Mononuclear cell (primary cell): Measurements from ENCODE around the gene CCDC13. TPM values are rescaled to one million over a fixed set of nuclear protein-coding genes. Genes with fewer than 3 reads are reported as not detected.
A peak's percentile ranks its signal among the peaks of the same experiment; 100 is the strongest.

Experiments used
- H3K27me3 ChIP-seq: 2 replicates; pipeline ENCODE4 v1.6.0; 2011; ENCODE audit warnings: low read length, control low read depth; ENCODE audit not compliant: insufficient read depth
- H3K4me1 ChIP-seq: 2 replicates; pipeline ENCODE4 v1.5.1; 2011; ENCODE audit warnings: mild to moderate bottlenecking, low read length, control low read depth; ENCODE audit not compliant: insufficient read depth
- H3K4me3 ChIP-seq: 2 replicates; pipeline ENCODE4 v1.5.1; 2011; ENCODE audit warnings: mild to moderate bottlenecking, low read length, moderate library complexity
- H3K9me3 ChIP-seq: 2 replicates; pipeline ENCODE4 v1.5.1; 2011; ENCODE audit warnings: low read depth, mild to moderate bottlenecking, control low read depth, low read length
- total RNA-seq: library from RNA; depleted of rRNA; stranded (reverse); fragments of >200 nt; gene quantifications from one replicate; pipeline ENCODE4 v1.2.3, GENCODE V29; 2012

The CCDC13 gene
- total RNA-seq, 1 donor, result 0.94 TPM

DNA sequence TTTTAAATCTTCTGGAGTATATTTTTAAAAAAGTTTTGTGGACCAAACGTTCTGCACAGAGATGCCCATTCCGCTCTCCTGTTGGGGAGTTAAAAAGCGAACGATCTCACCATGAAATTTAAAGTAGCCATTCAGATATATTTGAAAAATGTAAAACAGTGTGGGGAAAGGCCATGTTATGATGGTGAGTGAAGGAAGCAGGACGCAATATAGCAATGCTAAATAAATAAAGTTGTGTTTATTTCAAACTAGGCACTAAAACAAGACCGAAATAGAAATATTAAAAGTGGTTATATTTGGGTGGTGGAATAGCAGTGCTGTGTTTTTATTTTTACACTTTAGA, 327 bp upstream of the CCDC13 start:
- Histone ChIP-seq H3K27me3 (no peaks in the 10 kb centered on the region), H3K4me1 (peaks cover 15% of the 10 kb centered on the region), H3K9me3 (no peaks in the 10 kb centered on the region), H3K4me3 (peak overlapping the region; percentile 61)

DNA sequence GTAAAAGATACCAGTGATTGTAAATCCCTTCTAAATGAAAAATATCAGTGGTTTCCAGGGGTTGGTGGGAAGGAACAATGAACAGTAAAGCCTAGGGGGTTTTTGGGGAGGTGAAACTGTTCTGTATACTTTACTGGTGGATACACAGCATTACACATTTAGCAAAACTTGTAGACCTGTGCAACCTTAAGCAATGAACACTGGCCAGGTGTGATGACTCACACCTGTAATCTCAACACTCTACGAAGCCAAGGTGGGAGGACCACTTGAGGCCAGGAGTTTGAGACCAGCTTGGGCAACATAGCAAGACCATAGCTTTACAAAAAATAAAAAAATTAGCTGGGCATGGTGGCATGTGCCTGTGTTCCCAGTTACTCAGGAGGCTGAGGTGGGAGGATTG, 1.8 kb downstream of the CCDC13 start:
- Histone ChIP-seq H3K4me1 (peaks cover 23% of the 10 kb centered on the region), H3K9me3 (no peaks in the 10 kb centered on the region), H3K4me3 (no peak overlapping the region), H3K27me3 (no peaks in the 10 kb centered on the region)

DNA sequence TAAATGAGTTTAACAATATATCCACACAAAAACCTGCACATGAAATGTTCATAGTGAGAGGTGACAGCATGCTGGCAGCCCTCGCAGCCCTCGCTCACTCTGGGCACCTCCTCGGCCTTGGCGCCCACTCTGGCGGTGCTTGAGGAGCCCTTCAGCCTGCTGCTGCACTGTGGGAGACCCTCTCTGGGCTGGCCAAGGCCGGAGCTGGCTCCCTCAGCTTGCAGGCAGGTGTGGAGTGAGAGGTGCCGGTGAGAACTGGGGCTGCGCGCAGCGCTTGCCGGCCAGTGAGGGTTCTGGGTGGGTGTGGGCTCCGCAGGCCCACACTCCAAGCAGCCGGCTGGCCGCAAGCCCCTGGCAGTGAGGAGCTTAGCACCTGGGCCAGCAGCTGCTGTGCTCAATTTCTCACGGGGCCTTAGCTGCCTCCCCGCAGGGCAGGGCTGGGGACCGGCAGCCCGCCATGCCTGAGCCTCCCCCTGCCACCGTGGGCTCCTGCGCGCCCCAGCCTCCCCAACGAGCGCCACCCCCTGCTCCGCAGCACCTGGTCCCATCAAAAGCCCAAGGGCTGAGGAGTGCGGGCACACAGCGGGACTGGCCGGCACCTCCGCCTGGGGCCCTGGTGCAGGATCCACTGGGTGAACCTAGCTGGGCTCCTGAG, 3.4 kb downstream of the CCDC13 start:
- Histone ChIP-seq H3K4me3 (no peak overlapping the region), H3K4me1 (peaks cover 39% of the 10 kb centered on the region), H3K27me3 (no peaks in the 10 kb centered on the region)

DNA sequence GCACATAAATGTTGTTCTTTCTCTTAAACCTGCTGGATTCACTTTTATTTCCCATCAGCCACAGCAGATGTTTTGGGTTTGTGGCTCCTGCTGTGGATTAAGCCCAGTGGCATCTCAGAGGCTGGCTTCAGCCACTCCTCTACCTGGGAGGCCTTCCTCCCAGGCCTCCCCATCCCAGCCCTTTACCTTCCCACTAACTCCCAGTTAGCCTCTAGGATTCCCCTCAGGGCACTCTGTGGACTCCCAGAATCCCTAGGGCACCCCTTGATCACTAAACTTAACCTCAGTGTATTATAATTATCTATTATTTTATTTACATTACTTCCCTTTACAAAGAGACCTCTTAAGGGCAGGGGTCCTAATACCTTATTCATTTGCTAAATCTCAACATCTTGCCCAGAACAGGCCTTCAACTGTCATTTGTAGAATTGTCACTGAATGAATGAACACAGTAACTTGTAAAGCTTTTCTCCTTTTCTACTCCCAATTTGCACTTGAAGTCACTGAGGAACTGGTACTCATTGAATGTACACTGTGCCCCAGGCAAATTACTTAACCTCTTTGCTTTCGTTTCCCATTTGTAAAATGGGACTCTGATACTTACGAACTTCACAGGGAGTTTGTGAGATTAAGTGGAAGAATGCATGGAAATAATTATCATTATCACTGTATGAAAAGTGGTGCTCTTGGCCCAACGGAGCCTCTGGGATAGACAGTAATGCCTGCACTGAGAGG, 8.3 kb downstream of the CCDC13 start:
- H3K4me1 ChIP-seq, result peaks cover 63% of the 10 kb centered on the region
- no peak overlapping the region for H3K4me3 ChIP-seq
- no peaks in the 10 kb centered on the region for H3K9me3 ChIP-seq

More for the DNA sequence above, 3.4 kb downstream of the CCDC13 start:
- H3K9me3 ChIP-seq, result no peaks in the 10 kb centered on the region

DNA sequence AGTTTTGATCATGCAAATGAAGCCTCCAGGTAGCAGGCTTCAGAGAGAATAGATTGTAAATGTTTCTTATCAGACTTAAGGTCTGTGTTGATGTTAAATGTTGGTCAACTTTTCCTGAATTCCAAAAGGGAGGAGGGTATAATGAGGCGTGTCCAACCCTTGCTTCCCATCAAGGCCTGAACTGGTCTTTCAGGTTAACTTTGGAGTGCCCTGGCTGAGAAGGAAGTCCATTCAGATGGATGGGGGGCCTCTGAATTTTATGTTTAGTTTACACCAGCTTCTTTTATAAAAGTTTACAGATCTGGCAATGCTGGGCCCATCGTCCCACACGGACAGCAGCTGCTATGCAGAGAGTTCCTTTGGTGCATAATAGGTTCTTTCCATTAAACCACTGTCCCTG, 8.9 kb downstream of the CCDC13 start:
- no peaks in the 10 kb centered on the region for H3K9me3 ChIP-seq
- no peaks in the 10 kb centered on the region for H3K27me3 ChIP-seq
- H3K4me1 ChIP-seq, result peaks cover 63% of the 10 kb centered on the region
- no peak overlapping the region for H3K4me3 ChIP-seq

More for the DNA sequence above, 8.3 kb downstream of the CCDC13 start:
- no peaks in the 10 kb centered on the region for H3K27me3 ChIP-seq

DNA sequence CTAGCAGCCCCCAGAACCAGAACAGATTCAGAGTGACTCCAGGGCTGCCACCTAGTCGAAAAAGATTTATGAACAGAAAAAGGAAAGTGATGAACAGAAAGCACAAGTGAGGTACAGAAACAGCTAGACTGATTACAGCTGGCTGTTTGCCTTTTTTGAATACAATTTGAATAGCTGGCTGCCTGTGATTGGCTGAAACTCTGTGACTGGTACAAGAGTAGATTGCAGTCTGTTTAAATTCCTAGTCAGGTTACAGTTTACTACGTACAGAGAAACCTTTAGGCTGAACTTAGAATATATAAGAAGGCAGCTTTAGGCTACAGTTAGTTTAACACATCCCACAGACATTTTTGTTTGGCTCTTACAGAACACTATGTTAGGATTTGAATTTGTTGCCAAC, 10.0 kb downstream of the CCDC13 start:
- H3K4me1 ChIP-seq, result peaks cover 63% of the 10 kb centered on the region
- H3K4me3 ChIP-seq, result no peak overlapping the region
- H3K9me3 ChIP-seq, result no peaks in the 10 kb centered on the region
- H3K27me3 ChIP-seq, result no peaks in the 10 kb centered on the region

DNA sequence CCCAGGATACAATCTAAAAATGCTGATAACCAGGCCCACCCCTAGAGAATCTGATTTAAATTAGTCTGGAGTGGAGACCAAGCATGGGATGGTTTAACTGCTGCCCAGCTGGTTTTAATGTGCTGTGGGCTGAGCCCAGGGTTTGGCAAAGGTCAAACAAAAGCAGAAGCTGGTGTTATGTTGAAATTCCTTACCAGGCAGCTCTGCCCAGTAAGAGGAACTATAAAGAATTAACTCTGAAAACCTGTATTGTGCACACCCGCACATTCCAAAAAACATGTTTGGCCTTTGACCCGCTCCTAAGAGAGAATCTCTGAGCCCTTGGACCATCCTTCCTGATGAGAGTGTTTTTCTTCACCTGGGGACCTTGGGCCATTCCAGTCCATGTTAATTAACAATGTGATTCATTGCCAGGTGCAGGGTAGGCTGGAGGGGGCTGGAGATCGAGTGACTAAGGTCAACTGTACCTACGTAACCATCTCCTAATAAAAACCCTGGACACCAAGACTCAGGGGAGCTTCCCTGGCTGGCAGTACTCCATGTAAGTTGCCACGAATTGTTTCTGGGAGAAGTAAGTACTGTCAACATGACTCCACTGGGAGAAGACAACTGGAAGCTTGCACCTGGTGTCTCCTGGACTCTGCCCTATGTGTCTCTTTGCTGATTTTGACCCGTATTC, 10.9 kb downstream of the CCDC13 start:
- H3K4me3 ChIP-seq, result no peak overlapping the region
- H3K27me3 ChIP-seq, result no peaks in the 10 kb centered on the region
- H3K4me1 ChIP-seq, result peaks cover 63% of the 10 kb centered on the region
- no peaks in the 10 kb centered on the region for H3K9me3 ChIP-seq

DNA sequence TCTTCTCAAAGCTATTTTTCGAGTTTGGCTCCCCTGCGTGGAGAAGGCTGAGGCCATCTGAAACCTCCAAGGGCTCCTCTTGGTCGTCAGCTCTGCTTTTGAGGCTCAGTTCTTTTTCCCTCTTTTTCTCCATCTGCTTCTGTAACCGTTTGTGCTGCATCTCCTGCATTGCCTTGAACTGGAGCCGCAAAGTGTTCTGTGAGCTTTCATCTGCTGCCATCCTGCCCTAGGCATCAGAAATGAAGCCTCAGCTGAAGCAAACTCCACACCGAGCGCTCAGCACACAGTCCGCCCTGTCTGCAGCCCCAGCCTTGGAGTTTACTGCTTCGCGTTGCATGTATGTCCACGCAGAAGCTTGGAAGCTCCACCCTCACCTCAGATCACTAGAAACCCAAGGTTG, 14.9 kb downstream of the CCDC13 start:
- no peaks in the 10 kb centered on the region for H3K9me3 ChIP-seq
- no peak overlapping the region for H3K4me3 ChIP-seq
- H3K4me1 ChIP-seq, result peaks cover 30% of the 10 kb centered on the region
- H3K27me3 ChIP-seq, result no peaks in the 10 kb centered on the region

DNA sequence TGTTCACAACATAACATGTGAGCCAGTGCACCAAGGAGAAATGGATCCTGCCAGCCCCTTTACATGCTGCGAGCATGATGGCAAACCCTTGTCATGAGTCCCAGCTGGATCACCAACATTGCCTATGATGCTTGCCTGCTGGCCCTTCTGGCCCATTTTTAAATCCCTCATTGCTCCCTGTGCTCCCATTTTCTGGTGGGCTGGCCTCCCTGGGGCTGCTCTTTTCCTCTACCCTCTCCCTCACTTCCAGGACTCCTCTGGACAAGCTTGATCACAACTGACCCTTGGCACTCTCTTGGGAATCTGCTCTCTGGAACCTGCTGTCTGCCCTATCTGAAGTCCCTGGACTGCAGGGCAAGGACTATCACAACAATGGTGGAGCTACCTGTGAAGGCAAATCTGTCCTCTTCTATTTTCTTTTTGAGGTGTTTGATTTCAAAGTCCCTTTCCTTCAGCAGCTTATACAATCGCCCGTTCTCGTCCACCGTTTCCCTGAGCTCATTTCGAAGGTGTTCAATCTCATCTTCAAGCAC, 16.3 kb downstream of the CCDC13 start:
- peaks cover 16% of the 10 kb centered on the region for H3K4me1 ChIP-seq
- no peak overlapping the region for H3K4me3 ChIP-seq
- no peaks in the 10 kb centered on the region for H3K27me3 ChIP-seq
- no peaks in the 10 kb centered on the region for H3K9me3 ChIP-seq

DNA sequence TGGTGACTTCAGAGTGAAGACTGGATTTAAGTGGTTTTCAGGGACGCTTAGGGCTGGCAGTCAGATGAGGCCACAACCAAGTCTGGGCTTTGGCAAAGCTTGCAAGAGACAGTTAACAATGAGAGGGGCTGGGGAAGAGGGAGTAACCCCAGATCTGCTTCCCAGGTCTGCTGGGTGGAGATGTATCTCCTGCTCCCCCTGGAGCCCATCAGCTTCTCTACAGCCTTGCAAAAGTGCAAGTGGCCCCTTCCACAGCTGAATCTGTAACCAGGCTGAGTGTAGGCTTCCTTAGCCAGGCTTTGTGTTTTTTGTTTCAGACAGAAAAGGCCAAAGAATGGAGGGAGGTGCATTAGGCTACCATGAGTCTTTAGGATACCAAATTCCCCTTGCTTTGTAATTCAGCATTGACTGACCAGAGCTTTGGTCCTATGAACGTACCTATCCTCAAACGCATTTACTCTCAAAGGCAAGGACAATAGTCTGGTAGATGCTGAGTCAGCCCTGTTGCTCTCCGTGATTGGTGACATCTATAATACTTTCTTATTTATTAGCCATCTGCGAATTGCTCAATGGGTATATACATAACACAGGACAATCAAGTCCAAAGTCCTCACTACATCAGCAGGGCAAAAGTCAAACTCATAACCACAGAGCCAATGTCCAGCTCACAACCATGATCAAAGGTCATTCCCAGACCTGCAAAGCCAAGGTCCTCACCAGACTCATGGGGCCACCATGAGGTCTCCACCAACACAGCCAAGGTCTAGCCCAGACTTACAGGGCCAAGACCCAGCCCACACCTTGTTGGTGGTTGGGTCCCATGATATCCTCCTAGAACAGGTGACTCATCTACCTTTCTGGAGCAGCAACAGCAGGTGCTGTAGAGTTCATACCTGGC, 17.1 kb downstream of the CCDC13 start:
- Histone ChIP-seq H3K27me3 (no peaks in the 10 kb centered on the region), H3K4me1 (peaks cover 8% of the 10 kb centered on the region), H3K4me3 (no peak overlapping the region), H3K9me3 (no peaks in the 10 kb centered on the region)

DNA sequence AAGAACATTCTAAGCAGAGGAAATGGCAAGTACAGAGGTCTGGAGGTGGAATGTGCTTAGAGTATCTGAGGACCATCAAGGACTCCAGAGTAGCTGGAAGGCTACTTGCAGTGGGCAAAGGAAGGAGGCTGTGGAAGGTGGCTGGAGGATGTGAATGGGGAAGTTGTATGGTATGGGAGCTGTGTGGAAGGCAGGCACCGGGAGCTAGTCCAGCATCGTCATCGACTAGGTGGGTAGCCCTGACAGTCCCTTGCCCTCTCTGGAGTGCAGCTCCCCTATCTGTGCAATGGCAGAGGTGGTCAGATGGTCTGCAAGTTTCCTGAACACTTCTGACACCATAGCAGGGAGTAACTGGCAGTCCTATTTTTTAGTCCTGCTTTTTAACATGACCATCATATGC, 19.3 kb downstream of the CCDC13 start:
- Histone ChIP-seq H3K9me3 (no peaks in the 10 kb centered on the region), H3K27me3 (no peaks in the 10 kb centered on the region), H3K4me1 (peaks cover 10% of the 10 kb centered on the region), H3K4me3 (no peak overlapping the region)

DNA sequence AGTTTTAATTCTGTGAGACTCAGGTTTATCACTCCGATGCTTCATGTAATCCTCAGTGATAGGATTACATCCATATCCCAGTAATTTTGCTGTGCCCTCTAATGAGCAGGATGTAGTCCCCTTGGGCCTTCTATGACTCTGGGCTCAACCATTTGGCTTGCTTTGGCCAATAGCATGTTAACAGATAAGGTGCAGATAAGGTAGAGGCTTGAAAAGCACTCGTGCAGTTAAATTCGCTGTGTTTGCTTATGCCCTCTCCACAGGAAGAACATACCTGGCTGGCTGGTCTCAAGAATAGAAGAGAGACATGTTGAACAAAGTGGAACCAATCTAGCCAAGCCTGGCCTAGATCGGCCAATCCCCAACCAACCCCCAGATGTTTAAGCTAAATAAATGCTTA, 20.1 kb downstream of the CCDC13 start:
- Histone ChIP-seq H3K4me3 (no peak overlapping the region), H3K27me3 (no peaks in the 10 kb centered on the region), H3K9me3 (no peaks in the 10 kb centered on the region), H3K4me1 (peaks cover 16% of the 10 kb centered on the region)

DNA sequence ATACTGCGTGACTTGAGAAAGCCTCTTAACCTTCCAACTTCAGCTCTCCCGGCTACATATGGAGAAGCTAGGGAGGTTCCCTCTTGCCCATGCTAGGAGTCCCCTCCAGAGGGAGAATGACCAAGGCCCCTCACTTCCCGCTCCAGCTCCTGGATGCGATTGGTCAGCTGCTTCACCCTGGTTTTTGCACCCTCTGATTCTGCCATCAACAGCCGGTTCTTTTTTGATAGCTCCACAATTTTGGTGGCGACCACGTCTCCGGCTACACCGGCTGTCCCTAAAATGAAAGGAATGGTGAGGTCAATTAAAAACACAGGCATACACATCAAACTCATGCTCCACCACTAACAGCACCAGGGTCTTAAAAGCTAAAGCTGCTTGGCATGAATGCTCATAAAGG, 20.6 kb downstream of the CCDC13 start:
- H3K4me3 ChIP-seq, result no peak overlapping the region
- H3K4me1 ChIP-seq, result peaks cover 21% of the 10 kb centered on the region
- H3K27me3 ChIP-seq, result no peaks in the 10 kb centered on the region
- H3K9me3 ChIP-seq, result no peaks in the 10 kb centered on the region

DNA sequence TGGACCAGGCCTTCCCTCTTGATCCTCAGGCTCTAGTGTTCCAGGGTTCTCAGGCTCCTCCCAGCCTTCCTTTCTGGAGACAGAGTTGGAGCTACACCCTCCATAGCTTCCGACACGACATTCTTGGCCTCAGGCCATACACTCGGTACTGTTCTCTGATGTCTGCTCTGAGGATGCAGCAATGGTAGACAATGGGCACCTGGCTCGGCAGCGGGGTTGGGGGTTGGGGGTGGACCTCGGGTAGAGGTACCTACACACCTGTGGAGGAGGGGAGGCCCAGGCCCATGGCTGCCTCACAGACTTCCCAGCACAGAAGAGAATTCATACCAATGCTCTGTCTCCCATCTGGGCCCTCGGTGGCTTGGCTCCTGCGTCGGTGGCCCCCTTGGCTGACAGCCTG, 21.4 kb downstream of the CCDC13 start:
- peaks cover 29% of the 10 kb centered on the region for H3K4me1 ChIP-seq
- no peak overlapping the region for H3K4me3 ChIP-seq
- H3K27me3 ChIP-seq, result no peaks in the 10 kb centered on the region
- no peaks in the 10 kb centered on the region for H3K9me3 ChIP-seq

DNA sequence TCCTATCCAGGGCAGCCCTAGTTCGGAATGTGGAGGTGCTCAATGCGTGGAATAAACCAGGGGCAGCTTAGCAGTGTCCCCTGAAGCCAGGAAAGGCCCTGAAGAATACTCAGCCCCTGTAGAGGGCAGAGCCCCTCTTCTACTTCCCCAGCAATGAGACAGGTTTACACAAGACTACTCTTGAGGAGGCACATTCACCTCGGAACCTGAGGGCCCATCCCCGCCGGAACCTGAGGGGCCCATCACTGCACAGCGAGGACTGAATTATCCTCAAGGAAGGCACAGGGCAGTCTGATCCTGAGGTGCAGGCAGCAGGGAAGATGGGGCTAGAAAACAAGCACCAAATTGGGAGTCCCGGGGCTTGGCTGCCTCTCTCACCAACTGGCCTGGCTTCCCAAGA, 22.2 kb downstream of the CCDC13 start:
- Histone ChIP-seq H3K4me1 (peaks cover 31% of the 10 kb centered on the region), H3K4me3 (no peak overlapping the region), H3K27me3 (no peaks in the 10 kb centered on the region), H3K9me3 (no peaks in the 10 kb centered on the region)
